ENCODE data around the gene FIGNL2. TPM values are rescaled to one million over a fixed set of nuclear protein-coding genes. Genes with fewer than 3 reads are reported as not detected.
"Not testable (repeated sequence)": the region's sequence is repeated elsewhere in the genome, so short reads cannot be mapped to it uniquely, and the experiment has no call there.

The FIGNL2 gene
- total and polyA plus RNA-seq, 9 of the 15 experiments (the other 6 are each of a cell fraction or from before 2014, with no cell fraction given), result 0.01 TPM; not detected in 8

DNA sequence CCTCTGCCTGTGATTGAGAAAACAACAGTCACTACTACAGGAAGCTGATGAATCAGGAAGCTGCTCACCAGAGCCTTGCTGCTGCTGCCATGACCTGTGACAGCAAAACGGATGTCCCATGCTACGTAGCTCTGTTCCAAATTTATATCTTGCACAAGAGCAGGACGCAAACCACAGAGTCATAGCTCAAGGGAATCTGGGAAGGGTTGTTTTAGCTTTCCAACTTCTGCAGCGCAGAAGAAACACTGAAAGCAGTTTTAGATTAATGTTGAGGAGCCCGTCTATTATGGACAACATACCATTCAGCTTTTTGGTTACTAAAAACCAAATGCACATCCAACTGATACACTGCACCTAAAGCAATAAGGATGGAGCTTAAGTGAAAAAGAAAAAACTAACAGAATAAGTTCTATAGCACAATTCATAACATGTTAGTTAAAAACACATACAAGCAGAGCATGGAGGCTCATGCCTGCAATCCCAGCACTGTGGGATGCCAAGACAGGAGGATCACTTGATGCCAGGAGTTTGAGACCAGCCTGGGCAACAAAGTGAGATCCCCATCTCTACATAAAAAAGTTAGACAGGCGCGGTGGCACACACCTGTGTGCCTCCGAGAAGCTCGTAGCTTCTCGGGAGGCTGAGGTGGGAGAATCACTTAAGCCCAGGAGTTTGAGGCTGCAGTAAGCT, 37.6 kb upstream of the FIGNL2 start (continued):
- TF ChIP-seq RCOR1 (IDR thresholded peaks at IDR 0.05; ENCODE audit: borderline replicate concordance in 1 of 2, low read depth in 2 of 2, low read length in 2 of 2), result peak in 1 of 2 experiments; percentile 81; a peak in 1 of 4 replicates

DNA sequence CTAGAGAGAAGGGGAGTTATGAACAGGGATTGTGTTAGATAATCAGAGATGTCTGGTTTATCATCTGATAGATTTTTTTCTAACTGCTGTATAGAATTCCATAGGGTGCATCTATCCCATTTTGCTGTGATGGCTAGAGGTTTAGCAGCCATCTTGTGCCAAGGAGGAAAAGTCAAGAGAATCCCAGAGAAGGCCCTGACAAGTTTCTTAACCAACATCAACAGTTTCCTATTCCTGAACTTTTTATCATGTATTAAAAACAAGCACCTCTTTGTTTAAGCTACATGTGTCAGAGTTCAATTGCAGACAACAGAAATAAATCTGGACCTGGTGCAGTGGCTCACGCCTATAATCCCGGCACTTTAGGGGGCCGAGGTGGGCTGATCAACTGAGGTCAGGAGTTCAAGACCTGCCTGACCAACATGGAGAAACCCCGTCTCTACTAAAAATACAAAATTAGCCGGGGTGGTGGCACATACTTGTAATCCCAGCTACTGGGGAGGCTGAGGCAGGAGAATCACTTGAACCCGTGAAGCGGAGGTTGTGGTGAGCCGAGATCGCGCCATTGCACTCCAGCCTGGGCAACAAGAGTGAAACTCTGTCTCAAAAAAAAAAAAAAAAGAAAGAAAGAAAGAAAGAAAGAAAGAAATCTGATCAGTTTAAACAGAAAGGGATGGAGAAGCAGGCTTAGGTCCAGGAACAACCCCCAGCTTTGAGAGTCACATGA, 36.9 kb upstream of the FIGNL2 start:
- Histone ChIP-seq H3K27ac (ENCODE audit: extremely low read depth, low read depth, low read length) (peak overlapping the region; percentile 63; the same call in 1 of the 3 replicates), H3K4me1 (replicated peaks in 1 of 2; ENCODE audit: control insufficient read depth in 2 of 2, insufficient read depth in 2 of 2, low read length in 2 of 2) (peaks cover 28 to 30% of the 10 kb centered on the region in 2 experiments), H3K4me2 (ENCODE audit: insufficient read depth, low read length) (peak overlapping the region; percentile 34), H2AFZ (ENCODE audit: low read depth, low read length) (peak overlapping the region; percentile 74)
- H3K79me2 ChIP-seq (ENCODE audit: control insufficient read depth, insufficient read depth, low read length); intact Hi-C loops (cut with micrococcal nuclease); H3K36me3 ChIP-seq (ENCODE audit: control insufficient read depth, insufficient read depth, low read length); FAIRE-seq; H3K4me3 ChIP-seq; DNase-seq (ENCODE audit: extremely low read depth in 1 of 4, low spot score in 3 of 4); BruUV-seq (replicated peaks); H3K9me1 ChIP-seq (ENCODE audit: control insufficient read depth, insufficient read depth, low read length); H3K27me3 ChIP-seq (ENCODE audit: control insufficient read depth in 2 of 2, insufficient read depth in 2 of 2, low read length in 2 of 2); H3K9me3 ChIP-seq (replicated peaks; ENCODE audit: control insufficient read depth, insufficient read depth, low read depth, low read length); H3K9ac ChIP-seq (ENCODE audit: insufficient read depth in 1 of 2, low read depth in 2 of 2, low read length in 2 of 2); in situ Hi-C loops (cut with MboI); H4K20me1 ChIP-seq (replicated peaks; ENCODE audit: control insufficient read depth, insufficient read depth, low read length); CTCF ChIA-PET (ENCODE audit: low intra/inter-chr PET ratio); ATAC-seq; TF ChIP-seq NR2C1 (IDR thresholded peaks at IDR 0.05); NR2C2 (CRISPR knock-in tag; IDR thresholded peaks at IDR 0.05): not testable (repeated sequence)
- POLR2A ChIA-PET, result interaction anchor here (0.6 to 1.3 kb wide), 3 partner anchors 10 to 16 kb away, joined by 3 to 4 read pairs (median 3); no protein-coding TSS in a partner anchor
- WGBS (ENCODE audit: insufficient coverage, low coverage, missing lambda C conversion rate), result 79% methylated on average over 10 of the region's 10 CpGs
- TF ChIP-seq, protein P1, sequence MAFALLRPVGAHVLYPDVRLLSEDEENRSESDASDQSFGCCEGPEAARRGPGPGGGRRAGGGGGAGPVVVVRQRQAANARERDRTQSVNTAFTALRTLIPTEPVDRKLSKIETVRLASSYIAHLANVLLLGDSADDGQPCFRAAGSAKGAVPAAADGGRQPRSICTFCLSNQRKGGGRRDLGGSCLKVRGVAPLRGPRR (CRISPR knock-in tag; IDR thresholded peaks at IDR 0.05), result 0 out of 2 replicates have a peak, but pooled peaks have one; percentile 8
- peak in 1 of 2 experiments; percentile 59; a peak in 1 of 4 replicates for TF ChIP-seq KDM1A (IDR thresholded peaks at IDR 0.05)
- 0 out of 2 replicates have a peak, but pooled peaks have one; percentile 88 for TF ChIP-seq RAD51 (IDR thresholded peaks at IDR 0.05; ENCODE audit: borderline replicate concordance, low read depth)
- peak; percentile 40; the same call in 1 of the 2 replicates for TF ChIP-seq GTF2A2 (tag; IDR thresholded peaks at IDR 0.05)
- TF ChIP-seq DDX20 (tag; IDR thresholded peaks at IDR 0.05; ENCODE audit: low read depth), result 0 out of 2 replicates have a peak, but pooled peaks have one; percentile 70
- TF ChIP-seq NR2C1 (tag; IDR thresholded peaks at IDR 0.05), result peak; percentile 16; the same call in 1 of the 2 replicates
- peak; percentile 40; the same call in 1 of the 2 replicates for TF ChIP-seq CBFA2T2 (conservative IDR thresholded peaks at IDR 0.05)
- TF ChIP-seq TRIM24 (IDR thresholded peaks at IDR 0.05), result peak; percentile 38 to 44; a peak in 2 of 4 replicates
- peak; percentile 13; the same call in 1 of the 2 replicates for TF ChIP-seq NR2C2 (tag; IDR thresholded peaks at IDR 0.05)
- TF ChIP-seq RBM25 (IDR thresholded peaks at IDR 0.05; ENCODE audit: low read depth, low read length, severe bottlenecking), result peak; percentile 19
- peak; percentile 16; the same call in 1 of the 2 replicates for TF ChIP-seq SMAD4 (CRISPR knock-in tag; conservative IDR thresholded peaks at IDR 0.05)
- TF ChIP-seq PYGO2 (tag; IDR thresholded peaks at IDR 0.05), result 0 out of 2 replicates have a peak, but pooled peaks have one; percentile 8
- TF ChIP-seq, protein P2, sequence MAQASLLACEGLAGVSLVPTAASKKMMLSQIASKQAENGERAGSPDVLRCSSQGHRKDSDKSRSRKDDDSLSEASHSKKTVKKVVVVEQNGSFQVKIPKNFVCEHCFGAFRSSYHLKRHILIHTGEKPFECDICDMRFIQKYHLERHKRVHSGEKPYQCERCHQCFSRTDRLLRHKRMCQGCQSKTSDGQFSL (CRISPR knock-in tag; IDR thresholded peaks at IDR 0.05), result not testable (repeated sequence)
- TF ChIP-seq, protein P2 (tag; IDR thresholded peaks at IDR 0.05), result 0 out of 4 replicates have a peak, but pooled peaks of 1 of the 2 experiments have one; percentile 64
- TF ChIP-seq ZNF507 (tag; conservative IDR thresholded peaks at IDR 0.05), result 0 out of 2 replicates have a peak, but pooled peaks have one; percentile 14

Measured in K562 (cell line).